RPMI7951 (cell line): ENCODE data around the gene FER. TPM values are rescaled to one million over a fixed set of nuclear protein-coding genes. Genes with fewer than 3 reads are reported as not detected.

Experiments
- DNase-seq: peaks from one replicate; pipeline ENCODE4 v3.0.0-alpha.2; 2012; ENCODE audit warnings: low read depth
- total RNA-seq: library from RNA; depleted of rRNA; stranded (reverse); fragments of >200 nt; shearing (Covaris generic); gene quantifications from 2 replicates; pipeline ENCODE4 v1.2.3, GENCODE V29; 2014

The FER gene
- total RNA-seq, 1 experiment from 2014 or later, result 14.1 TPM

DNA sequence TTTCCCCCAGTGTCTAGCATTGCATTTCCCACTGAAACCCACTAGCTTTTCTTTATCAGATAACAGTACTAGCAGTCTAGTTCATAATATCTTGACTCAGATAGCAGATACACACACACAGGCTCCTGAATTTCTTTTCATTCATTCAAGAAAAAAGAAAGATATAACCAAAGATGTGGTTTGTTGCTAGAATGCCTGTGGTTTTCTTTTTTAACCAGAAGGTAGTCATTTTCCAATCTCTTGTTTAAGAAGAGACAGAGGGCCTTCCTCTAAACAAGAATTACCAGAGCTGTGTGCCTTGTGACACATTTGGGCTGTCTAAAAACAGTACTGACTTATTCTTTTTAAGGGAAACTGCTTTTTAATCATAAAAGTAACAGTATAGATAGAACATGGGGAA lies 494.8 kb downstream of the FER start:
- no peak for DNase-seq

DNA sequence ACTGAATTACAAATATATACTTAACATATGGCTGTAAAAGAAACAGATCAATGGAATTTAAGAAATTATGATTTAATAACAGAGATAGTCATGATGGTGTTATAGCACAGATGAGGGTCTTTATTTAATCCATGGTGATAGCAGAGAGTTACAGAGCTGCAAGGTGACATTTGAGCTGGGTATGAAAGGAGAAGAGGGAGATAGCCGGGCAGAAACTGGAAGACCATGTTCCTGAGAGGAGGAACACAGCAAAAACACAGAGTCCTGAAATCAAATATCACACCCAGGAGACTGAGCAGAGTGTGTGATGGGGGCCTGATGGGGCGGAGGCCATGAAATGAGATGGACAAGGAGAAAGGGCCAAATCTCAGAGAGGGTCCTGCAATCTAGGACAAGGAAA lies 498.7 kb downstream of the FER start:
- DNase-seq, result no peak
